Esophagus squamous epithelium (tissue), 4 donors: ENCODE results near the gene DNAL4.

Experiments
- POLR2A ChIP-seq, 4 donors: fragments of 450-650 bp; IDR thresholded peaks; one replicate each; pipeline ENCODE4 v1.6.1; 2017; ENCODE audit warnings: antibody characterized with exemption in 4 of 4, mild to moderate bottlenecking in 4 of 4, moderate library complexity in 3 of 4
- TF ChIP-seq, protein P1 (sequence below), 6 experiments: fragments of 450-650 bp in 4 of 6; fragments of 200-600 bp in 2 of 6; sonication (generic) in 2 of 6; IDR thresholded peaks; one replicate each; pipeline ENCODE4 v1.5.1; 2016 to 2019; ENCODE audit warnings: antibody characterized with exemption in 6 of 6, mild to moderate bottlenecking in 4 of 6, moderate library complexity in 4 of 6

DNA sequence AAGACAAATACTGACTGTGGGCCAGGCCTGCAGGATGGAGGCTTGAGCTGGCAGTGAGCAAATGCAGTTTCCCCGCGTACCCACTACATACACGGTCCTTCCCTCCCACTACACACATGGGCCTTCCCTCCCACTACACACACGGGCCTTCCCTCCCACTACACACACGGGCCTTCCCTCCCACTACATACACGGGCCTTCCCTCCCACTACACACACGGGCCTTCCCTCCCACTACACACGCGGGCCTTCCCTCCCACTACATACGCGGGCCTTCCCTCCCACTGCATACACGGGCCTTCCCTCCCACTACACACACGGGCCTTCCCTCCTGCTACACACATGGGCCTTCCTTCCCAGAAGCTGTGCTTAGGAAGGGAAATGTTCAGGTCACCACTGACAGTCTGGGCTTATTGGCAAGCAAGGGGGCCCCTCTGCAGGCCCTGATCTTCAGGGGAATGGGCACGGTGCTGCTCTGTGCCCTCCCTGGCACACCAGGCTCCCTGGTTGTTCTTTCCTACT lies 10.8 kb downstream of the DNAL4 start:
- TF ChIP-seq, protein P1, sequence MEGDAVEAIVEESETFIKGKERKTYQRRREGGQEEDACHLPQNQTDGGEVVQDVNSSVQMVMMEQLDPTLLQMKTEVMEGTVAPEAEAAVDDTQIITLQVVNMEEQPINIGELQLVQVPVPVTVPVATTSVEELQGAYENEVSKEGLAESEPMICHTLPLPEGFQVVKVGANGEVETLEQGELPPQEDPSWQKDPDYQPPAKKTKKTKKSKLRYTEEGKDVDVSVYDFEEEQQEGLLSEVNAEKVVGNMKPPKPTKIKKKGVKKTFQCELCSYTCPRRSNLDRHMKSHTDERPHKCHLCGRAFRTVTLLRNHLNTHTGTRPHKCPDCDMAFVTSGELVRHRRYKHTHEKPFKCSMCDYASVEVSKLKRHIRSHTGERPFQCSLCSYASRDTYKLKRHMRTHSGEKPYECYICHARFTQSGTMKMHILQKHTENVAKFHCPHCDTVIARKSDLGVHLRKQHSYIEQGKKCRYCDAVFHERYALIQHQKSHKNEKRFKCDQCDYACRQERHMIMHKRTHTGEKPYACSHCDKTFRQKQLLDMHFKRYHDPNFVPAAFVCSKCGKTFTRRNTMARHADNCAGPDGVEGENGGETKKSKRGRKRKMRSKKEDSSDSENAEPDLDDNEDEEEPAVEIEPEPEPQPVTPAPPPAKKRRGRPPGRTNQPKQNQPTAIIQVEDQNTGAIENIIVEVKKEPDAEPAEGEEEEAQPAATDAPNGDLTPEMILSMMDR (IDR thresholded peaks at IDR 0.05): no peak
- TF ChIP-seq POLR2A (IDR thresholded peaks at IDR 0.05): no peak
